GM19328 (cell line): ENCODE results near the gene APOC3.

ENCODE experiments used
- ATAC-seq: cut with Tn5 transposase; IDR thresholded peaks from one replicate; pipeline ENCODE4 v1.9.1; 2021; ENCODE audit warnings: mild to moderate bottlenecking, moderate library complexity; ENCODE audit not compliant: unreplicated experiment

Gene APOC3

GRCh38 chr11:116843661-116844060 lies 14.0 kb downstream of the APOC3 start:
- no peak for ATAC-seq

- ATAC-seq: no peak
These were observed 15.0 kb downstream of the APOC3 start for GRCh38 chr11:116844722-116845121.

- no peak for ATAC-seq
These were observed 17.9 kb downstream of the APOC3 start for GRCh38 chr11:116847612-116848011.

- no peak for ATAC-seq
These were observed 19.4 kb downstream of the APOC3 start for GRCh38 chr11:116849060-116849459.

- no peak for ATAC-seq
These were observed 19.8 kb downstream of the APOC3 start for GRCh38 chr11:116849486-116849885.

GRCh38 chr11:116851626-116852025 lies 21.9 kb downstream of the APOC3 start:
- no peak for ATAC-seq

- no peak for ATAC-seq
These were observed 22.7 kb downstream of the APOC3 start for GRCh38 chr11:116852261-116853031.

GRCh38 chr11:116853461-116854073 lies 23.9 kb downstream of the APOC3 start:
- peak; percentile 95 for ATAC-seq

- no peak for ATAC-seq
These were observed 25.7 kb downstream of the APOC3 start for GRCh38 chr11:116855413-116855812.

GRCh38 chr11:116856423-116856822 lies 26.7 kb downstream of the APOC3 start:
- ATAC-seq: no peak

- no peak for ATAC-seq
These were observed 27.6 kb downstream of the APOC3 start for GRCh38 chr11:116857316-116857715.

GRCh38 chr11:116857936-116858335 lies 28.2 kb downstream of the APOC3 start:
- no peak for ATAC-seq

GRCh38 chr11:116859175-116859574 lies 29.5 kb downstream of the APOC3 start:
- no peak for ATAC-seq

GRCh38 chr11:116860303-116860702 lies 30.6 kb downstream of the APOC3 start:
- no peak for ATAC-seq

- no peak for ATAC-seq
These were observed 31.8 kb downstream of the APOC3 start for GRCh38 chr11:116861539-116861938.

- ATAC-seq: no peak
These were observed 32.5 kb downstream of the APOC3 start for GRCh38 chr11:116862185-116862584.

- ATAC-seq: no peak
These were observed 33.2 kb downstream of the APOC3 start for GRCh38 chr11:116862951-116863350.

- ATAC-seq: no peak
These were observed 34.8 kb downstream of the APOC3 start for GRCh38 chr11:116864531-116864930.

GRCh38 chr11:116865696-116866095 lies 36.0 kb downstream of the APOC3 start:
- no peak for ATAC-seq

GRCh38 chr11:116866804-116867455 lies 37.2 kb downstream of the APOC3 start:
- ATAC-seq: no peak

GRCh38 chr11:116867619-116868018 lies 37.9 kb downstream of the APOC3 start:
- ATAC-seq: no peak

GRCh38 chr11:116868066-116868465 lies 38.4 kb downstream of the APOC3 start:
- no peak for ATAC-seq
